Neutrophil (primary cell): ENCODE results near the gene TMEM145.

Experiments used
- H3K27ac ChIP-seq: fragments of 200-600 bp; sonication (generic); 2 replicates; pipeline ENCODE4 v1.5.1; 2016; ENCODE audit warnings: mild to moderate bottlenecking, moderate library complexity
- H3K27me3 ChIP-seq: fragments of 200-600 bp; sonication (generic); 2 replicates; pipeline ENCODE4 v1.6.0; 2016; ENCODE audit warnings: mild to moderate bottlenecking
- H3K36me3 ChIP-seq: fragments of 200-600 bp; sonication (generic); 2 replicates; pipeline ENCODE4 v1.5.1; 2017
- H3K4me1 ChIP-seq, 2 experiments: fragments of 200-600 bp in 1 of 2; sonication (generic) in 1 of 2; 1 replicate in 1 of 2; 2 replicates in 1 of 2; pipeline versions ENCODE4 v1.5.1 to v1.6.1; 2013 to 2016; ENCODE audit warnings: low read depth in 1 of 2, low read length in 1 of 2, mild to moderate bottlenecking in 1 of 2, moderate library complexity in 1 of 2; ENCODE audit not compliant: control insufficient read depth in 1 of 2, insufficient read depth in 1 of 2
- H3K4me3 ChIP-seq, 2 experiments: fragments of 200-600 bp in 1 of 2; sonication (generic) in 1 of 2; 1 replicate in 1 of 2; 2 replicates in 1 of 2; pipeline ENCODE4 v1.5.1; 2013 to 2016; ENCODE audit warnings: low read depth in 1 of 2, low read length in 1 of 2, mild to moderate bottlenecking in 1 of 2, moderate library complexity in 1 of 2
- H3K9me3 ChIP-seq: fragments of 200-600 bp; sonication (generic); 2 replicates; pipeline ENCODE4 v1.5.1; 2016
- CTCF ChIP-seq: fragments of 200-600 bp; sonication (generic); IDR thresholded peaks from 2 replicates; pipeline ENCODE4 v1.5.1; 2016; ENCODE audit warnings: antibody characterized with exemption

TMEM145 gene

GRCh38 chr19:42361545-42361910 lies 48.4 kb downstream of the TMEM145 start:
- no peak for TF ChIP-seq CTCF
- no peaks in the 10 kb centered on the region for H3K27me3 ChIP-seq
- H3K36me3 ChIP-seq = peaks cover 11% of the 10 kb centered on the region
- H3K9me3 ChIP-seq = no peaks in the 10 kb centered on the region
- no peak overlapping the region for H3K4me3 ChIP-seq
- no peaks in the 10 kb centered on the region for H3K4me1 ChIP-seq
- H3K27ac ChIP-seq = no peak overlapping the region

GRCh38 chr19:42362342-42362741 lies 49.2 kb downstream of the TMEM145 start:
- Histone ChIP-seq H3K36me3 (peaks cover 5% of the 10 kb centered on the region), H3K4me1 (no peaks in the 10 kb centered on the region), H3K27me3 (no peaks in the 10 kb centered on the region), H3K9me3 (no peaks in the 10 kb centered on the region), H3K27ac (no peak overlapping the region), H3K4me3 (no peak overlapping the region)
- no peak for TF ChIP-seq CTCF

- no peak overlapping the region for H3K27ac ChIP-seq
- H3K4me3 ChIP-seq = no peak overlapping the region
- H3K9me3 ChIP-seq = no peaks in the 10 kb centered on the region
- no peak for TF ChIP-seq CTCF
- H3K27me3 ChIP-seq = no peaks in the 10 kb centered on the region
- H3K4me1 ChIP-seq = no peaks in the 10 kb centered on the region
- peaks cover 4% of the 10 kb centered on the region for H3K36me3 ChIP-seq
Observed at GRCh38 chr19:42362891-42363440, 49.9 kb downstream of the TMEM145 start.

- no peaks in the 10 kb centered on the region for H3K9me3 ChIP-seq
- no peaks in the 10 kb centered on the region for H3K27me3 ChIP-seq
- H3K4me1 ChIP-seq = no peaks in the 10 kb centered on the region
- no peak overlapping the region for H3K27ac ChIP-seq
- no peak for TF ChIP-seq CTCF
- peaks cover 4% of the 10 kb centered on the region for H3K36me3 ChIP-seq
- H3K4me3 ChIP-seq = no peak overlapping the region
Observed at GRCh38 chr19:42363614-42364346, 50.7 kb downstream of the TMEM145 start.

- Histone ChIP-seq H3K4me3 (no peak overlapping the region), H3K4me1 (no peaks in the 10 kb centered on the region), H3K9me3 (no peaks in the 10 kb centered on the region), H3K27ac (no peak overlapping the region), H3K27me3 (no peaks in the 10 kb centered on the region), H3K36me3 (no peaks in the 10 kb centered on the region)
- TF ChIP-seq CTCF = no peak
Observed at GRCh38 chr19:42366673-42367072, 53.6 kb downstream of the TMEM145 start.
